Fibroblast of lung (primary cell): ENCODE results near the gene MFAP2. TPM values are rescaled to one million over a fixed set of nuclear protein-coding genes. Genes with fewer than 3 reads are reported as not detected.
A peak's percentile ranks its signal among the peaks of the same experiment; 100 is the strongest.

Experiments
- DNase-seq, 2 donors: peaks; one replicate each; pipeline versions ENCODE4 v3.0.0 to v3.0.0-alpha.2; 2010; ENCODE audit warnings: low read depth in 2 of 2
- H2AFZ ChIP-seq: 2 replicates; pipeline ENCODE4 v1.5.1; 2012; ENCODE audit warnings: low read length, control low read depth, inconsistent platforms
- H3K27ac ChIP-seq: 2 replicates; pipeline ENCODE4 v1.5.1; 2011; ENCODE audit warnings: low read length, control low read depth; ENCODE audit not compliant: insufficient read depth
- H3K27me3 ChIP-seq: 2 replicates; pipeline ENCODE4 v1.5.1; 2011; ENCODE audit warnings: mild to moderate bottlenecking, low read length; ENCODE audit not compliant: control insufficient read depth, insufficient read depth
- H3K36me3 ChIP-seq: 2 replicates; pipeline ENCODE4 v1.5.1; 2011; ENCODE audit warnings: low read length; ENCODE audit not compliant: control insufficient read depth, insufficient read depth
- H3K4me1 ChIP-seq: 2 replicates; pipeline ENCODE4 v1.5.1; 2011; ENCODE audit warnings: low read length; ENCODE audit not compliant: control insufficient read depth, insufficient read depth; ENCODE audit errors: extremely low read depth
- H3K4me2 ChIP-seq: 2 replicates; pipeline ENCODE4 v1.5.1; 2011; ENCODE audit warnings: low read length, control low read depth; ENCODE audit not compliant: insufficient read depth; ENCODE audit errors: extremely low read depth
- H3K4me3 ChIP-seq, 4 experiments: fragments of 200-600 bp in 1 of 4; sonication (generic) in 1 of 4; replicated peaks in 1 of 4; 2 replicates each; pipeline ENCODE4 v1.5.1; 2011 to 2016; ENCODE audit warnings: low read length in 4 of 4, low read depth in 3 of 4, mild to moderate bottlenecking in 3 of 4, control low read depth in 2 of 4, inconsistent platforms in 1 of 4, mixed read lengths in 1 of 4; ENCODE audit not compliant: insufficient read depth in 1 of 4; ENCODE audit errors: control extremely low read depth in 1 of 4
- H3K79me2 ChIP-seq: 2 replicates; pipeline ENCODE4 v1.5.1; 2012; ENCODE audit warnings: mild to moderate bottlenecking, low read length, inconsistent platforms; ENCODE audit not compliant: control insufficient read depth, insufficient read depth
- H3K9ac ChIP-seq: 2 replicates; pipeline ENCODE4 v1.5.1; 2011; ENCODE audit warnings: mild to moderate bottlenecking, low read length, control low read depth; ENCODE audit not compliant: insufficient read depth
- H3K9me3 ChIP-seq: 2 replicates; pipeline ENCODE4 v1.5.1; 2012; ENCODE audit warnings: low read depth, low read length; ENCODE audit not compliant: control insufficient read depth, insufficient read depth
- H4K20me1 ChIP-seq: 2 replicates; pipeline ENCODE4 v1.5.1; 2011; ENCODE audit warnings: low read length; ENCODE audit not compliant: control insufficient read depth, insufficient read depth; ENCODE audit errors: extremely low read depth
- CTCF ChIP-seq, 2 donors: IDR thresholded peaks in 1 of 2; conservative IDR thresholded peaks in 1 of 2; 1 replicate in 1 of 2; 2 replicates in 1 of 2; pipeline ENCODE4 v1.5.1; 2011 to 2012; ENCODE audit warnings: low read length in 2 of 2, control low read depth in 1 of 2, inconsistent platforms in 1 of 2, low read depth in 1 of 2, mild to moderate bottlenecking in 1 of 2
- EZH2 ChIP-seq: IDR thresholded peaks from 2 replicates; pipeline ENCODE4 v1.5.1; 2012; ENCODE audit warnings: low read length, control low read depth, mild to moderate bottlenecking; ENCODE audit errors: missing control alignments
- polyA plus RNA-seq, 2 donors: library from polyadenylated mRNA; depleted of rRNA in 1 of 2; stranded (reverse) in 1 of 2; unstranded in 1 of 2; fragments of >200 nt; gene quantifications; 2 replicates each; pipeline ENCODE4 v1.2.1, GENCODE V29; 2011 to 2012; ENCODE audit warnings: missing spikeins in 1 of 2
- total RNA-seq: library from RNA; depleted of rRNA; stranded (reverse); fragments of >200 nt; gene quantifications from 2 replicates; pipeline ENCODE4 v1.2.1, GENCODE V29; 2014

Gene MFAP2
- total and polyA plus RNA-seq, 2 donors (not counting 1 experiment from before 2014, with no cell fraction given): 14.1 to 16.2 TPM

DNA sequence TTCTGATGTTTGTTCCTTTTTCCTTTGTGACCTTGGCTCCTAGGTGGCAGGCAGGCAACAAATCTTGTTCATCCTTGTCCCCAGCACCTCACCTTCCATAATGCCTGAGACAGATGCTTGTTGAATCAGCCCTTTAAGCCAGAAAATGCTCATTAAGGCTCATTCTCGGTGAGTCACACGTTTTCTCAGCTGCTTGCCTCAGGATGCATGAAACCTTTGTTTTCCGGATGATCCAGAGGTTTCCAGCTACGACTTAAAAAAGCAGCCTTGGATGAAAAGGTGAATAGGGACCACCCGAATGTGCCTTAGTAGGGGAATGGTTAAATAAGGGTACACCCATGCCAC, 35.9 kb upstream of the MFAP2 start:
- Histone ChIP-seq H3K27ac (no peak overlapping the region), H3K4me2 (no peak overlapping the region), H3K27me3 (no peaks in the 10 kb centered on the region), H3K9me3 (no peaks in the 10 kb centered on the region), H3K9ac (no peak overlapping the region), H3K4me3 (no peak overlapping the region), H2AFZ (no peak overlapping the region), H4K20me1 (no peaks in the 10 kb centered on the region), H3K79me2 (no peaks in the 10 kb centered on the region), H3K36me3 (peaks cover 12% of the 10 kb centered on the region), H3K4me1 (peaks cover 3% of the 10 kb centered on the region)
- DNase-seq: peak; percentile 40 to 84
- TF ChIP-seq CTCF (conservative IDR thresholded peaks at IDR 0.05 in 1 of 2, IDR thresholded peaks at IDR 0.05 in 1 of 2; ENCODE audit: low read depth in 1 of 2, low read length in 2 of 2) (no peak), EZH2 (no peak)

- Histone ChIP-seq H3K4me1 (peaks cover 8% of the 10 kb centered on the region), H2AFZ (no peak overlapping the region), H3K36me3 (peaks cover 4% of the 10 kb centered on the region), H3K27ac (no peak overlapping the region), H3K4me2 (no peak overlapping the region), H3K27me3 (no peaks in the 10 kb centered on the region), H4K20me1 (no peaks in the 10 kb centered on the region), H3K79me2 (no peaks in the 10 kb centered on the region), H3K9me3 (no peaks in the 10 kb centered on the region), H3K4me3 (no peak overlapping the region), H3K9ac (no peak overlapping the region)
- DNase-seq: no peak
- TF ChIP-seq CTCF (conservative IDR thresholded peaks at IDR 0.05 in 1 of 2, IDR thresholded peaks at IDR 0.05 in 1 of 2; ENCODE audit: low read depth in 1 of 2, low read length in 2 of 2) (no peak), EZH2 (no peak)
Measured at GRCh38 chr1:17014671-17015567, 34.5 kb upstream of the MFAP2 start.

DNA sequence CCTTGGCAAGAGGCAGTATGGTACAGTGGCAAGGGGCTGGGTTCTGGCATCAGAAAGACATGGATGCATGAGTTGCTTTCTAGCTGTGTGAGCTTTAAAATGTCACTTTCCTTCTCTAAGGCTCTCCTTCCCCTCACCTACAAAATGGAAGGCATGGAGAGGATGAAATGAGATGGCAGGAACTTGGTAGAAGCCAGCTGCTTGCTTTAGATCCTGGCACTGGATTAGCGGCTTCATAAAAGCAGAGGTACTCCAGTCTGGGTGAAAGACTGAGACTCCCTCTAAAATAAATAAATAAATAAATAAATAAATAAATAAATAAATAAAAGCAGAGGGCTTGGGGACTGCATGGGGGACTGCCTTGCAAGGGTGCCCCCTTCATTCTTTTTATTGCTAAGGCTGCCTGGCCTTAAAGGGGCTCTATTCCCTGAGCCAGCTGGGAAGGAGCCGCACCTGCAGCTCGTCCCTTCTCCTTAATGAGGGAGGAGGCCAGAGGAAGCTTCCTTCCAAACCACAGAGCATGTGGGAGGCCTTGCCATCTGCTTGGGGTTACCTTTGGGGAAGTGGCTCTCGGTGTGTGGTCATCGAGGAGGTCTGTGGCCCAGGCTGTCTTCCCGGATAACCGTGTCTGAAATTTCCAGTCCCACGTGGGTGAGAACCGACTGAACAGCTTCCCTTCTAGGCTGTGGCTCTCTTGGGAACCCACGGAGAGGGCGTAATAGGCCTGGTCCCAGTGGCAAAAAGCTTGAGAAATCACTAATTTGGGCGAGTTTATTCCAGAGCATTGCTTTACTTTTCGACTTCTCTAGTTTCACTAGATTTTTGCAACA, 33.3 kb upstream of the MFAP2 start:
- H2AFZ ChIP-seq: no peak overlapping the region
- no peaks in the 10 kb centered on the region for H3K27me3 ChIP-seq
- DNase-seq: peak in 1 of 2 donors; percentile 59
- peaks cover 8% of the 10 kb centered on the region for H3K4me1 ChIP-seq
- no peak overlapping the region for H3K9ac ChIP-seq
- H3K4me3 ChIP-seq: no peak overlapping the region
- peaks cover 4% of the 10 kb centered on the region for H3K36me3 ChIP-seq
- no peaks in the 10 kb centered on the region for H3K79me2 ChIP-seq
- TF ChIP-seq CTCF (conservative IDR thresholded peaks at IDR 0.05 in 1 of 2, IDR thresholded peaks at IDR 0.05 in 1 of 2; ENCODE audit: low read depth in 1 of 2, low read length in 2 of 2): no peak
- no peaks in the 10 kb centered on the region for H3K9me3 ChIP-seq
- no peak overlapping the region for H3K27ac ChIP-seq
- no peak overlapping the region for H3K4me2 ChIP-seq
- no peaks in the 10 kb centered on the region for H4K20me1 ChIP-seq
